Endothelial cell of umbilical vein (primary cell): ENCODE measurements around the gene BLID. TPM values are rescaled to one million over a fixed set of nuclear protein-coding genes. Genes with fewer than 3 reads are reported as not detected.

Source experiments
- BruUV-seq: library from RNA; stranded (reverse); fragments of 400-500 nt; replicated peaks from 2 replicates; lab custom pipeline; 2021; lab: Mats Ljungman, UMichigan
- CTCF ChIA-PET: fragments of 300-600, 350-600 bp; sonication (Branson Sonifier 250); formaldehyde crosslinking; loops from one replicate; lab custom pipeline; 2021; ENCODE audit warnings: antibody characterized with exemption, inconsistent platforms; lab: Charles Lee
- POLR2A ChIA-PET: fragments of 300-600, 350-600 bp; sonication (Branson Sonifier 250); formaldehyde crosslinking; loops from one replicate; lab custom pipeline; 2021; ENCODE audit warnings: antibody characterized with exemption, inconsistent platforms; lab: Charles Lee
- DNase-seq: peaks from one replicate; pipeline ENCODE4 v3.0.0-alpha.2; 2011; ENCODE audit warnings: low read depth, low spot score
- FAIRE-seq: peaks from 2 replicates; lab custom pipeline; 2011; peaks lifted over from hg19 to GRCh38; lab: Jason Lieb, UNC
- H2AFZ ChIP-seq: 2 replicates; pipeline ENCODE4 v1.6.0; 2012; ENCODE audit warnings: low read depth, low read length, control low read depth, inconsistent platforms
- H3K27ac ChIP-seq: 2 replicates; pipeline ENCODE4 v1.5.1; 2011; ENCODE audit warnings: low read depth, mild to moderate bottlenecking, control low read depth, low read length, moderate library complexity; ENCODE audit not compliant: insufficient read depth
- H3K27me3 ChIP-seq, 2 experiments: 2 replicates each; pipeline versions ENCODE4 v1.6.0 to v1.6.1; 2011; ENCODE audit warnings: low read length in 2 of 2, mixed read lengths in 1 of 2; ENCODE audit not compliant: control insufficient read depth in 2 of 2, insufficient read depth in 2 of 2
- H3K36me3 ChIP-seq, 2 experiments: 2 replicates in 1 of 2; 3 replicates in 1 of 2; pipeline ENCODE4 v1.5.1; 2011; ENCODE audit warnings: low read length in 2 of 2, mild to moderate bottlenecking in 1 of 2, moderate library complexity in 1 of 2; ENCODE audit not compliant: control insufficient read depth in 2 of 2, insufficient read depth in 2 of 2; ENCODE audit errors: extremely low read depth in 1 of 2
- H3K4me1 ChIP-seq: 3 replicates; pipeline ENCODE4 v1.5.1; 2011; ENCODE audit warnings: mild to moderate bottlenecking, low read length; ENCODE audit not compliant: control insufficient read depth, insufficient read depth; ENCODE audit errors: extremely low read depth
- H3K4me2 ChIP-seq: 2 replicates; pipeline ENCODE4 v1.6.1; 2011; ENCODE audit warnings: low read length, control low read depth, mixed read lengths; ENCODE audit not compliant: insufficient read depth
- H3K4me3 ChIP-seq, 3 experiments: fragments of 200-600 bp in 1 of 3; sonication (generic), shearing (Covaris generic) in 1 of 3; replicated peaks in 1 of 3; 2 replicates each; pipeline ENCODE4 v1.5.1; 2011 to 2016; ENCODE audit warnings: control low read depth in 3 of 3, low read length in 3 of 3, mild to moderate bottlenecking in 2 of 3, inconsistent platforms in 1 of 3, low read depth in 1 of 3, moderate library complexity in 1 of 3; ENCODE audit not compliant: insufficient read depth in 1 of 3
- H3K79me2 ChIP-seq: 2 replicates; pipeline ENCODE4 v1.6.0; 2012; ENCODE audit warnings: low read length, inconsistent platforms; ENCODE audit not compliant: control insufficient read depth, insufficient read depth
- H3K9ac ChIP-seq: replicated peaks from 2 replicates; pipeline ENCODE3; 2011; ENCODE audit warnings: low read length, control low read depth; ENCODE audit not compliant: insufficient read depth; ENCODE audit errors: extremely low read depth
- H3K9me1 ChIP-seq: replicated peaks from 3 replicates; pipeline ENCODE4 v1.6.0; 2011; ENCODE audit warnings: mild to moderate bottlenecking, low read length; ENCODE audit not compliant: control insufficient read depth, insufficient read depth; ENCODE audit errors: extremely low read depth
- H3K9me3 ChIP-seq: replicated peaks from 2 replicates; pipeline ENCODE4 v1.5.1; 2012; ENCODE audit warnings: low read length, inconsistent platforms; ENCODE audit not compliant: control insufficient read depth, insufficient read depth
- H4K20me1 ChIP-seq: replicated peaks from 2 replicates; pipeline ENCODE3; 2011; ENCODE audit warnings: mild to moderate bottlenecking, low read length; ENCODE audit not compliant: control insufficient read depth, insufficient read depth; ENCODE audit errors: extremely low read depth
- EZH2 ChIP-seq: IDR thresholded peaks from 2 replicates; pipeline ENCODE4 v1.6.1; 2012; ENCODE audit warnings: borderline replicate concordance, low read depth, mild to moderate bottlenecking, moderate library complexity, low read length, inconsistent platforms; ENCODE audit not compliant: severe bottlenecking
- FOS ChIP-seq: IDR thresholded peaks from 2 replicates; pipeline ENCODE4 v1.6.1; 2011; ENCODE audit warnings: mild to moderate bottlenecking, low read length, moderate library complexity, borderline replicate concordance; ENCODE audit not compliant: insufficient read depth
- GATA2 ChIP-seq: IDR thresholded peaks from 2 replicates; pipeline ENCODE4 v1.7.0; 2011; ENCODE audit warnings: low read depth, mild to moderate bottlenecking, moderate library complexity, mixed read lengths, low read length; ENCODE audit not compliant: insufficient read length, insufficient read depth
- JUN ChIP-seq: IDR thresholded peaks from 2 replicates; pipeline ENCODE4 v1.6.1; 2011; ENCODE audit warnings: borderline replicate concordance, low read depth; ENCODE audit not compliant: insufficient read length, insufficient read depth
- MYC ChIP-seq: IDR thresholded peaks from one replicate; pipeline ENCODE4 v1.6.1; 2011; ENCODE audit warnings: mild to moderate bottlenecking, low read depth, low read length
- POLR2A ChIP-seq: IDR thresholded peaks from 2 replicates; pipeline ENCODE4 v1.6.1; 2012; ENCODE audit warnings: low read depth, mild to moderate bottlenecking, control low read depth, low read length
- POLR2AphosphoS5 ChIP-seq: IDR thresholded peaks from 2 replicates; pipeline ENCODE4 v1.6.1; 2012; ENCODE audit warnings: low read depth, mild to moderate bottlenecking, control low read depth, low read length, moderate library complexity; ENCODE audit not compliant: insufficient read depth
- dilution Hi-C: fragments of 300-500 bp; cut with MboI; formaldehyde crosslinking; loops from one replicate; pipeline ENCODE4 v1.15.0; 2019; ENCODE audit warnings: low sequenced_read_pairs; ENCODE audit not compliant: extremely low pct_ligation_motif_present
- intact Hi-C: fragments of 100-400 bp; cut with micrococcal nuclease; formaldehyde crosslinking; loops from one replicate; pipeline ENCODE4 v1.10.0; 2022
- polyA plus RNA-seq, 4 experiments: library from polyadenylated mRNA; depleted of rRNA in 3 of 4; stranded (reverse) in 3 of 4; unstranded in 1 of 4; fragments of >200 nt; gene quantifications; 2 replicates each; pipeline versions ENCODE4 v1.2.1 to v1.2.3, GENCODE V29; 2011 to 2012; ENCODE audit warnings: missing spikeins in 1 of 4
- total RNA-seq: library from RNA; stranded (reverse); gene quantifications from 2 replicates; pipeline ENCODE4 v1.2.3, GENCODE V29; 2021
- TF ChIP-seq, protein P1 (sequence below): IDR thresholded peaks from 2 replicates; pipeline ENCODE4 v1.6.1; 2011; ENCODE audit not compliant: insufficient read depth, insufficient read length
- TF ChIP-seq, protein P2 (sequence below), 2 donors: IDR thresholded peaks; 1 replicate in 1 of 2; 2 replicates in 1 of 2; pipeline ENCODE4 v1.5.1; 2011; ENCODE audit warnings: low read length in 2 of 2, mild to moderate bottlenecking in 2 of 2, moderate library complexity in 2 of 2, control low read depth in 1 of 2, inconsistent platforms in 1 of 2, low read depth in 1 of 2; ENCODE audit not compliant: insufficient read depth in 1 of 2; ENCODE audit errors: extremely low read depth in 1 of 2

Gene BLID
- total and polyA plus RNA-seq, 2 donors (not counting 3 experiments of a cell fraction or from before 2014, with no cell fraction given) = 0.12 to 3.5 TPM

DNA sequence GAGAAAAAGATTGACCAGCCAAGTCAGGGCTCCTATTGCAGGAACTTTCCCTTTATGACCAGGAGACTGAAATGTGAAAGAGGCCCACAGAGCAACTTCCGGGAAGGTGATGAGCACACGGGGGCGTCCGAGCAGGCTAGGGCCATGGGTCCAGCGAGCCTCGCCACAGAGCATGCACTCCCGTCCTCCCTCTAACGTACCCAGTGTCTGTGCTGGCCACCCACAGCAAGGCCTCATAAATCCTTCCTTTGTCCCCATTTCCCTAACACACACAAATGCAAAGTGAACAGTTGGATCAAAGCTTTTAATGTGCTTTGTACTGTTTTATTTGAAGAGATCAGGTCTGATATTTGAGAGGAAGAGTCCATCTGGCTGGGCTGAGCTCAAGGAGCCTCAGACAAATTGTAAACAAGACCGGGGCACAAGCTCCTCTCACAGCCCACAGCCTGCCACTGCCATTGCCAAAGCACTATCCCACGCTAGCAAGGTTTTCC lies 44.3 kb downstream of the BLID start:
- BruUV-seq = no TSS peak
- dilution Hi-C loops = no loop called here
- no peaks in the 10 kb centered on the region for H3K9me1 ChIP-seq

More for the DNA sequence above, 44.3 kb downstream of the BLID start:
- no peak overlapping the region for H3K4me2 ChIP-seq
- H2AFZ ChIP-seq = no peak overlapping the region
- no peaks in the 10 kb centered on the region for H3K36me3 ChIP-seq
- no peaks in the 10 kb centered on the region for H3K27me3 ChIP-seq
- peaks cover 11% of the 10 kb centered on the region for H3K4me1 ChIP-seq
- CTCF ChIA-PET = interaction anchor here (1.2 kb wide), 1 partner anchor 37 kb away, joined by 3 read pairs; no protein-coding TSS in a partner anchor
- H3K9me3 ChIP-seq = no peaks in the 10 kb centered on the region
- no peak overlapping the region for H3K9ac ChIP-seq
- TF ChIP-seq EZH2 (no peak), JUN (no peak), FOS (no peak), MYC (no peak), POLR2AphosphoS5 (no peak), GATA2 (no peak), POLR2A (no peak)
- TF ChIP-seq, protein P1, sequence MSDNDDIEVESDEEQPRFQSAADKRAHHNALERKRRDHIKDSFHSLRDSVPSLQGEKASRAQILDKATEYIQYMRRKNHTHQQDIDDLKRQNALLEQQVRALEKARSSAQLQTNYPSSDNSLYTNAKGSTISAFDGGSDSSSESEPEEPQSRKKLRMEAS = no peak
- TF ChIP-seq, protein P2, sequence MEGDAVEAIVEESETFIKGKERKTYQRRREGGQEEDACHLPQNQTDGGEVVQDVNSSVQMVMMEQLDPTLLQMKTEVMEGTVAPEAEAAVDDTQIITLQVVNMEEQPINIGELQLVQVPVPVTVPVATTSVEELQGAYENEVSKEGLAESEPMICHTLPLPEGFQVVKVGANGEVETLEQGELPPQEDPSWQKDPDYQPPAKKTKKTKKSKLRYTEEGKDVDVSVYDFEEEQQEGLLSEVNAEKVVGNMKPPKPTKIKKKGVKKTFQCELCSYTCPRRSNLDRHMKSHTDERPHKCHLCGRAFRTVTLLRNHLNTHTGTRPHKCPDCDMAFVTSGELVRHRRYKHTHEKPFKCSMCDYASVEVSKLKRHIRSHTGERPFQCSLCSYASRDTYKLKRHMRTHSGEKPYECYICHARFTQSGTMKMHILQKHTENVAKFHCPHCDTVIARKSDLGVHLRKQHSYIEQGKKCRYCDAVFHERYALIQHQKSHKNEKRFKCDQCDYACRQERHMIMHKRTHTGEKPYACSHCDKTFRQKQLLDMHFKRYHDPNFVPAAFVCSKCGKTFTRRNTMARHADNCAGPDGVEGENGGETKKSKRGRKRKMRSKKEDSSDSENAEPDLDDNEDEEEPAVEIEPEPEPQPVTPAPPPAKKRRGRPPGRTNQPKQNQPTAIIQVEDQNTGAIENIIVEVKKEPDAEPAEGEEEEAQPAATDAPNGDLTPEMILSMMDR (IDR thresholded peaks at IDR 0.05; ENCODE audit: extremely low read depth in 1 of 2, insufficient read depth in 1 of 2, low read depth in 1 of 2, low read length in 2 of 2) = no peak
- no peak for FAIRE-seq
- H3K79me2 ChIP-seq = no peaks in the 10 kb centered on the region
- POLR2A ChIA-PET = no interaction called here
- H3K4me3 ChIP-seq = no peak overlapping the region
- no peaks in the 10 kb centered on the region for H4K20me1 ChIP-seq
- no peak overlapping the region for H3K27ac ChIP-seq
- intact Hi-C loops = loop anchor here (2.0 kb wide), 1 partner anchor 29 kb away; no protein-coding TSS in a partner anchor
- no peak for DNase-seq
